Astrocyte (in vitro differentiated cells and primary cell): Measurements from ENCODE around the gene ANAPC16. TPM values are rescaled to one million over a fixed set of nuclear protein-coding genes. Genes with fewer than 3 reads are reported as not detected.

ENCODE experiments used
- DNase-seq: peaks from one replicate; pipeline ENCODE4 v3.0.0-alpha.2; 2010; ENCODE audit warnings: low read depth
- FAIRE-seq: peaks from 2 replicates; lab custom pipeline; 2011; peaks lifted over from hg19 to GRCh38; lab: Jason Lieb, UNC
- H2AFZ ChIP-seq: 2 replicates; pipeline ENCODE4 v1.6.0; 2012; ENCODE audit warnings: low read depth, low read length, inconsistent platforms
- H3K27ac ChIP-seq: 2 replicates; pipeline ENCODE4 v1.5.1; 2011; ENCODE audit warnings: low read depth, low read length, inconsistent platforms
- H3K27me3 ChIP-seq: 2 replicates; pipeline ENCODE4 v1.6.0; 2011; ENCODE audit warnings: low read length, inconsistent platforms; ENCODE audit not compliant: insufficient read depth
- H3K36me3 ChIP-seq: 2 replicates; pipeline ENCODE4 v1.5.1; 2011; ENCODE audit warnings: low read length, inconsistent platforms; ENCODE audit not compliant: insufficient read depth
- H3K4me1 ChIP-seq: 2 replicates; pipeline ENCODE4 v1.5.1; 2011; ENCODE audit warnings: low read length, inconsistent platforms; ENCODE audit not compliant: insufficient read depth
- H3K4me2 ChIP-seq: 2 replicates; pipeline ENCODE4 v1.6.0; 2012; ENCODE audit warnings: low read length, inconsistent platforms
- H3K4me3 ChIP-seq: 2 replicates; pipeline ENCODE4 v1.5.1; 2011; ENCODE audit warnings: low read depth, mild to moderate bottlenecking, low read length, inconsistent platforms; ENCODE audit not compliant: insufficient read depth
- H3K79me2 ChIP-seq: 2 replicates; pipeline ENCODE4 v1.6.0; 2012; ENCODE audit warnings: mild to moderate bottlenecking, low read length, inconsistent platforms; ENCODE audit not compliant: insufficient read depth
- H3K9ac ChIP-seq: 2 replicates; pipeline ENCODE4 v1.6.0; 2012; ENCODE audit warnings: mild to moderate bottlenecking, low read length, inconsistent platforms
- H3K9me3 ChIP-seq: 2 replicates; pipeline ENCODE4 v1.5.1; 2012; ENCODE audit warnings: low read depth, mild to moderate bottlenecking, low read length, inconsistent platforms; ENCODE audit not compliant: insufficient read depth
- H4K20me1 ChIP-seq: 2 replicates; pipeline ENCODE4 v1.6.0; 2012; ENCODE audit warnings: low read length, inconsistent platforms; ENCODE audit not compliant: insufficient read depth
- H3K27ac Mint-ChIP-seq: one replicate; pipeline ENCODE4 v1.8.0; 2021; ENCODE audit warnings: mild to moderate bottlenecking, mixed read lengths; ENCODE audit not compliant: unreplicated experiment
- H3K27me3 Mint-ChIP-seq: one replicate; pipeline ENCODE4 v1.8.0; 2021; ENCODE audit warnings: low read depth, mixed read lengths; ENCODE audit not compliant: unreplicated experiment
- H3K36me3 Mint-ChIP-seq: one replicate; pipeline ENCODE4 v1.8.0; 2021; ENCODE audit warnings: low read depth, mixed read lengths; ENCODE audit not compliant: unreplicated experiment
- H3K4me1 Mint-ChIP-seq: one replicate; pipeline ENCODE4 v1.8.0; 2021; ENCODE audit warnings: low read depth, mixed read lengths; ENCODE audit not compliant: unreplicated experiment
- H3K4me3 Mint-ChIP-seq: one replicate; pipeline ENCODE4 v1.8.0; 2021; ENCODE audit warnings: mild to moderate bottlenecking, moderate library complexity, mixed read lengths; ENCODE audit not compliant: unreplicated experiment
- H3K9me3 Mint-ChIP-seq: one replicate; pipeline ENCODE4 v1.8.0; 2021; ENCODE audit warnings: mild to moderate bottlenecking, mixed read lengths; ENCODE audit not compliant: unreplicated experiment
- CTCF ChIP-seq: IDR thresholded peaks from 2 replicates; pipeline ENCODE4 v1.5.1; 2011; ENCODE audit warnings: low read depth, mild to moderate bottlenecking, inconsistent platforms, low read length, moderate library complexity; ENCODE audit not compliant: insufficient read depth
- EZH2 ChIP-seq: IDR thresholded peaks from 2 replicates; pipeline ENCODE4 v1.6.1; 2012; ENCODE audit warnings: mild to moderate bottlenecking, low read length, inconsistent platforms; ENCODE audit not compliant: insufficient read depth
- total RNA-seq: library from RNA; stranded (reverse); gene quantifications from 2 replicates; pipeline ENCODE4 v1.2.1, GENCODE V29; 2021

Gene ANAPC16
- total RNA-seq, 1 donor from 2014 or later, result 47.3 TPM

DNA sequence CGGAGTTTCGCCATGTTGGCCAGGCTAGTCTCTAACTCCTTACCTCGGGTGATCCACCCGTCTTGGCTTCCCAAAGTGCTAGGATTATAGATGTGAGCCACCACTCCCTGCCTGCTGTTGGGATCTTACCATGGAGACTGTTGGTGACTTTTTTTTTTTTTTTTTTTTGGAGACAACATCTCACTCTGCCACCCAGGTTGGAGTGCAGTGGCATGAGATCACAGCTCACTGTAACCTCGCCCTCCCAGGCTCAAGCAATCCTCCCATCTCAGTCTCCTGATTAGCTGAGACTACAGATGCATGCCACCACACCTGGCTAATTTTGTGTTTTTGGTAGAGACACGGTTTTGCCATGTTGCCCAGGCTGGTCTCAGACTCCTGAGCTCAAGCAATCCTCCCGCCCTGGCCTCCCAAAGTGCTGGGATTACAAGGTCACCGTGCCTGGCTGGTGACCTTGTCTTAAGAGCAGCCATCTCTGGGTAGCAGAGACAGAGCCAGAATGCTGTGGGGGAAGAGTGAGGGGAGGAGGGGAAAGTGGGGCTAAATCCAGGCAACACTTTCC, 26.0 kb downstream of the ANAPC16 start:
- no peaks in the 10 kb centered on the region for H3K9me3 Mint-ChIP-seq
- Histone ChIP-seq H4K20me1 (no peaks in the 10 kb centered on the region), H3K27me3 (no peaks in the 10 kb centered on the region), H3K79me2 (no peaks in the 10 kb centered on the region), H2AFZ (no peak overlapping the region), H3K36me3 (no peaks in the 10 kb centered on the region), H3K4me2 (no peak overlapping the region), H3K9me3 (no peaks in the 10 kb centered on the region), H3K27ac (no peak overlapping the region), H3K9ac (no peak overlapping the region), H3K4me1 (peaks cover 10% of the 10 kb centered on the region), H3K4me3 (no peak overlapping the region)
- FAIRE-seq, result no peak
- no peaks in the 10 kb centered on the region for H3K36me3 Mint-ChIP-seq
- no peak overlapping the region for H3K27ac Mint-ChIP-seq
- TF ChIP-seq CTCF (no peak), EZH2 (no peak)
- no peaks in the 10 kb centered on the region for H3K27me3 Mint-ChIP-seq
- H3K4me1 Mint-ChIP-seq, result peaks cover 24% of the 10 kb centered on the region
- no peak for DNase-seq
- no peak overlapping the region for H3K4me3 Mint-ChIP-seq

- peaks cover 10% of the 10 kb centered on the region for H3K4me1 ChIP-seq
- H3K9ac ChIP-seq, result no peak overlapping the region
- peaks cover 24% of the 10 kb centered on the region for H3K4me1 Mint-ChIP-seq
- no peak for FAIRE-seq
- no peaks in the 10 kb centered on the region for H3K36me3 ChIP-seq
- no peak overlapping the region for H3K4me3 Mint-ChIP-seq
- H2AFZ ChIP-seq, result peak overlapping the region; percentile 56
- no peaks in the 10 kb centered on the region for H3K36me3 Mint-ChIP-seq
- no peaks in the 10 kb centered on the region for H3K9me3 Mint-ChIP-seq
- H3K79me2 ChIP-seq, result no peaks in the 10 kb centered on the region
- H3K4me3 ChIP-seq, result no peak overlapping the region
- H3K9me3 ChIP-seq, result no peaks in the 10 kb centered on the region
- H3K27me3 ChIP-seq, result no peaks in the 10 kb centered on the region
- no peak overlapping the region for H3K27ac ChIP-seq
- DNase-seq, result peak; percentile 64
- H3K27me3 Mint-ChIP-seq, result no peaks in the 10 kb centered on the region
- no peaks in the 10 kb centered on the region for H4K20me1 ChIP-seq
- no peak overlapping the region for H3K4me2 ChIP-seq
- peak overlapping the region; percentile 66 for H3K27ac Mint-ChIP-seq
- no peak for TF ChIP-seq CTCF
- TF ChIP-seq EZH2, result no peak
Observed at GRCh38 chr10:72242675-72243074, 26.9 kb downstream of the ANAPC16 start.

- Mint-ChIP-seq H3K4me3 (peak overlapping the region; percentile 4), H3K27ac (peak overlapping the region; percentile 41), H3K4me1 (peaks cover 35% of the 10 kb centered on the region), H3K36me3 (no peaks in the 10 kb centered on the region), H3K27me3 (no peaks in the 10 kb centered on the region), H3K9me3 (no peaks in the 10 kb centered on the region)
- H3K79me2 ChIP-seq, result no peaks in the 10 kb centered on the region
- no peak overlapping the region for H3K4me2 ChIP-seq
- H3K4me1 ChIP-seq, result peaks cover 14% of the 10 kb centered on the region
- H2AFZ ChIP-seq, result no peak overlapping the region
- FAIRE-seq (no peak), DNase-seq (peak; percentile 70)
- no peak overlapping the region for H3K9ac ChIP-seq
- no peaks in the 10 kb centered on the region for H3K27me3 ChIP-seq
- no peaks in the 10 kb centered on the region for H4K20me1 ChIP-seq
- peak; percentile 14 for TF ChIP-seq CTCF
- TF ChIP-seq EZH2, result no peak
- H3K4me3 ChIP-seq, result no peak overlapping the region
- H3K36me3 ChIP-seq, result no peaks in the 10 kb centered on the region
- no peaks in the 10 kb centered on the region for H3K9me3 ChIP-seq
- H3K27ac ChIP-seq, result no peak overlapping the region
Observed at GRCh38 chr10:72243822-72244437, 28.1 kb downstream of the ANAPC16 start.
